H9 (cell line): ENCODE results near the gene TENM4. TPM values are rescaled to one million over a fixed set of nuclear protein-coding genes. Genes with fewer than 3 reads are reported as not detected.
A peak's percentile ranks its signal among the peaks of the same experiment; 100 is the strongest.

Source experiments
- DNase-seq: peaks from one replicate; pipeline ENCODE4 v3.0.0-alpha.2; 2017
- H2AFZ ChIP-seq: one replicate; pipeline ENCODE4 v1.6.1; 2013; ENCODE audit warnings: mild to moderate bottlenecking, low read length, control low read depth, moderate library complexity
- H2AK5ac ChIP-seq: 2 replicates; pipeline ENCODE4 v1.6.1; 2013; ENCODE audit warnings: low read length, control low read depth, mixed read lengths; ENCODE audit not compliant: insufficient read length
- H2BK120ac ChIP-seq: one replicate; pipeline ENCODE4 v1.6.1; 2013; ENCODE audit warnings: low read depth, mild to moderate bottlenecking, low read length, control low read depth, inconsistent platforms; ENCODE audit not compliant: poor library complexity, severe bottlenecking
- H2BK12ac ChIP-seq: 2 replicates; pipeline ENCODE4 v1.6.1; 2013; ENCODE audit warnings: low read length, control low read depth, mixed read lengths, low read depth; ENCODE audit not compliant: insufficient read length
- H2BK15ac ChIP-seq: 2 replicates; pipeline ENCODE4 v1.6.1; 2013; ENCODE audit warnings: low read depth, low read length, control low read depth
- H2BK20ac ChIP-seq: one replicate; pipeline ENCODE4 v1.6.1; 2013; ENCODE audit warnings: low read depth, mild to moderate bottlenecking, low read length, control low read depth, inconsistent platforms; ENCODE audit not compliant: poor library complexity, severe bottlenecking
- H2BK5ac ChIP-seq: 2 replicates; pipeline ENCODE4 v1.6.1; 2013; ENCODE audit warnings: low read length, control low read depth, mixed read lengths; ENCODE audit not compliant: insufficient read length
- H3K14ac ChIP-seq: 2 replicates; pipeline ENCODE4 v1.6.1; 2013; ENCODE audit warnings: low read length, control low read depth; ENCODE audit not compliant: insufficient read depth
- H3K18ac ChIP-seq: 2 replicates; pipeline ENCODE4 v1.6.1; 2013; ENCODE audit warnings: low read depth, mild to moderate bottlenecking, mixed read lengths, low read length, control low read depth; ENCODE audit not compliant: insufficient read length
- H3K23ac ChIP-seq: 2 replicates; pipeline ENCODE4 v1.6.1; 2013; ENCODE audit warnings: low read length, control low read depth, mixed read lengths, low read depth; ENCODE audit not compliant: insufficient read length
- H3K23me2 ChIP-seq: 2 replicates; pipeline ENCODE4 v1.6.1; 2013; ENCODE audit warnings: low read depth, mild to moderate bottlenecking, mixed read lengths, low read length, control low read depth; ENCODE audit not compliant: insufficient read length, poor library complexity, severe bottlenecking
- H3K27ac ChIP-seq: 2 replicates; pipeline ENCODE4 v1.5.1; 2013; ENCODE audit warnings: low read length, control low read depth, mixed read lengths, low read depth; ENCODE audit not compliant: insufficient read length
- H3K27me3 ChIP-seq: 2 replicates; pipeline ENCODE4 v1.6.1; 2013; ENCODE audit warnings: low read length, control low read depth, inconsistent platforms; ENCODE audit not compliant: insufficient read depth
- H3K4ac ChIP-seq: 2 replicates; pipeline ENCODE4 v1.6.1; 2013; ENCODE audit warnings: low read depth, mild to moderate bottlenecking, control low read depth, inconsistent platforms, low read length, moderate library complexity
- H3K4me1 ChIP-seq: 2 replicates; pipeline ENCODE4 v1.6.1; 2013; ENCODE audit warnings: low read length, control low read depth, inconsistent platforms; ENCODE audit not compliant: insufficient read depth
- H3K4me2 ChIP-seq: 2 replicates; pipeline ENCODE4 v1.6.1; 2013; ENCODE audit warnings: low read length, control low read depth, mixed read lengths; ENCODE audit not compliant: insufficient read length, insufficient read depth
- H3K56ac ChIP-seq: 2 replicates; pipeline ENCODE4 v1.6.1; 2013; ENCODE audit warnings: low read depth, mild to moderate bottlenecking, mixed read lengths, low read length, control low read depth; ENCODE audit not compliant: insufficient read length
- H3K79me1 ChIP-seq: 2 replicates; pipeline ENCODE4 v1.6.1; 2013; ENCODE audit warnings: low read depth, mild to moderate bottlenecking, moderate library complexity, low read length, control low read depth, inconsistent platforms; ENCODE audit not compliant: insufficient read depth, poor library complexity, severe bottlenecking
- H3K79me2 ChIP-seq: 2 replicates; pipeline ENCODE4 v1.6.1; 2013; ENCODE audit warnings: low read length, control low read depth, inconsistent platforms; ENCODE audit not compliant: insufficient read depth
- H3K9ac ChIP-seq: 2 replicates; pipeline ENCODE4 v1.6.1; 2013; ENCODE audit warnings: low read length, control low read depth, mixed read lengths; ENCODE audit not compliant: insufficient read length; ENCODE audit errors: extremely low read depth
- H3K9me3 ChIP-seq: one replicate; pipeline ENCODE4 v1.6.1; 2013; ENCODE audit warnings: low read depth, low read length, inconsistent platforms; ENCODE audit not compliant: control insufficient read depth
- H3T11ph ChIP-seq: one replicate; pipeline ENCODE4 v1.6.1; 2013; ENCODE audit warnings: mild to moderate bottlenecking, low read length, control low read depth, inconsistent platforms
- H4K20me1 ChIP-seq: one replicate; pipeline ENCODE4 v1.6.1; 2013; ENCODE audit not compliant: control insufficient read depth, insufficient read length, insufficient read depth
- H4K5ac ChIP-seq: 2 replicates; pipeline ENCODE4 v1.6.1; 2013; ENCODE audit warnings: low read depth, mild to moderate bottlenecking, mixed read lengths, low read length, control low read depth; ENCODE audit not compliant: insufficient read length
- H4K8ac ChIP-seq: replicated peaks from 2 replicates; pipeline ENCODE4 v1.6.1; 2013; ENCODE audit warnings: low read length, control low read depth, mixed read lengths, low read depth; ENCODE audit not compliant: insufficient read length
- H4K91ac ChIP-seq: 2 replicates; pipeline ENCODE4 v1.6.1; 2013; ENCODE audit warnings: low read depth, mild to moderate bottlenecking, moderate library complexity, mixed read lengths, low read length, control low read depth; ENCODE audit not compliant: insufficient read length
- H3K27ac Mint-ChIP-seq, 3 experiments: 2 replicates in 2 of 3; 3 replicates in 1 of 3; pipeline ENCODE4 v1.8.0; 2020 to 2021; ENCODE audit warnings: mixed read lengths in 3 of 3, mild to moderate bottlenecking in 1 of 3, moderate library complexity in 1 of 3
- H3K27me3 Mint-ChIP-seq: 2 replicates; pipeline ENCODE4 v1.8.0; 2021; ENCODE audit warnings: low read depth, mild to moderate bottlenecking, moderate library complexity, mixed read lengths
- H3K36me3 Mint-ChIP-seq, 3 experiments: 2 replicates in 2 of 3; 3 replicates in 1 of 3; pipeline ENCODE4 v1.8.0; 2020 to 2021; ENCODE audit warnings: low read depth in 3 of 3, mixed read lengths in 3 of 3; ENCODE audit not compliant: insufficient read depth in 1 of 3
- H3K4me1 Mint-ChIP-seq, 2 experiments: 2 replicates each; pipeline ENCODE4 v1.8.0; 2020; ENCODE audit warnings: mixed read lengths in 2 of 2
- H3K4me3 Mint-ChIP-seq, 2 experiments: 2 replicates in 1 of 2; 3 replicates in 1 of 2; pipeline ENCODE4 v1.8.0; 2020 to 2021; ENCODE audit warnings: mild to moderate bottlenecking in 2 of 2, mixed read lengths in 2 of 2, moderate library complexity in 1 of 2
- H3K9me3 Mint-ChIP-seq, 2 experiments: 2 replicates in 1 of 2; 3 replicates in 1 of 2; pipeline ENCODE4 v1.8.0; 2020; ENCODE audit warnings: mild to moderate bottlenecking in 2 of 2, mixed read lengths in 2 of 2, moderate library complexity in 1 of 2
- total RNA-seq: library from RNA; stranded (reverse); gene quantifications from 2 replicates; pipeline ENCODE4 v1.2.1, GENCODE V29; 2021
- TF ChIP-seq, protein P1 (sequence below): fragments of 200-600 bp; sonication (generic); conservative IDR thresholded peaks from 3 replicates; pipeline ENCODE4 v1.8.0; 2021; ENCODE audit warnings: antibody characterized with exemption, mild to moderate bottlenecking

The TENM4 gene
- total RNA-seq, 1 experiment from 2014 or later = 4.6 TPM

GRCh38 chr11:79080551-79080950 is 360.3 kb downstream of the TENM4 start:
- H3K4me3 Mint-ChIP-seq = no peak overlapping the region
- no peaks in the 10 kb centered on the region for H3K23me2 ChIP-seq
- H4K20me1 ChIP-seq = no peaks in the 10 kb centered on the region
- no peak overlapping the region for H3K14ac ChIP-seq
- H4K8ac ChIP-seq = no peak overlapping the region
- no peak overlapping the region for H3K4ac ChIP-seq
- H3K9me3 Mint-ChIP-seq = peaks cover 9% of the 10 kb centered on the region in 2 experiments
- peak overlapping the region; percentile 61 to 91 (median 65); a peak in 3 of 7 replicates for H3K27ac Mint-ChIP-seq
- H3T11ph ChIP-seq = no peak overlapping the region
- no peak for DNase-seq
- H3K18ac ChIP-seq = no peak overlapping the region
- H2AFZ ChIP-seq = no peak overlapping the region
- no peak overlapping the region for H3K56ac ChIP-seq
- TF ChIP-seq, protein P1, sequence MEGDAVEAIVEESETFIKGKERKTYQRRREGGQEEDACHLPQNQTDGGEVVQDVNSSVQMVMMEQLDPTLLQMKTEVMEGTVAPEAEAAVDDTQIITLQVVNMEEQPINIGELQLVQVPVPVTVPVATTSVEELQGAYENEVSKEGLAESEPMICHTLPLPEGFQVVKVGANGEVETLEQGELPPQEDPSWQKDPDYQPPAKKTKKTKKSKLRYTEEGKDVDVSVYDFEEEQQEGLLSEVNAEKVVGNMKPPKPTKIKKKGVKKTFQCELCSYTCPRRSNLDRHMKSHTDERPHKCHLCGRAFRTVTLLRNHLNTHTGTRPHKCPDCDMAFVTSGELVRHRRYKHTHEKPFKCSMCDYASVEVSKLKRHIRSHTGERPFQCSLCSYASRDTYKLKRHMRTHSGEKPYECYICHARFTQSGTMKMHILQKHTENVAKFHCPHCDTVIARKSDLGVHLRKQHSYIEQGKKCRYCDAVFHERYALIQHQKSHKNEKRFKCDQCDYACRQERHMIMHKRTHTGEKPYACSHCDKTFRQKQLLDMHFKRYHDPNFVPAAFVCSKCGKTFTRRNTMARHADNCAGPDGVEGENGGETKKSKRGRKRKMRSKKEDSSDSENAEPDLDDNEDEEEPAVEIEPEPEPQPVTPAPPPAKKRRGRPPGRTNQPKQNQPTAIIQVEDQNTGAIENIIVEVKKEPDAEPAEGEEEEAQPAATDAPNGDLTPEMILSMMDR = no peak
- no peak overlapping the region for H4K91ac ChIP-seq
- peaks cover 6 to 24% of the 10 kb centered on the region in 2 experiments for H3K4me1 Mint-ChIP-seq
- H4K5ac ChIP-seq = no peak overlapping the region
- H3K4me2 ChIP-seq = no peak overlapping the region
- H2AK5ac ChIP-seq = no peak overlapping the region
- no peaks in the 10 kb centered on the region for H3K79me1 ChIP-seq
- no peak overlapping the region for H2BK5ac ChIP-seq
- H3K27ac ChIP-seq = no peak overlapping the region
- H2BK12ac ChIP-seq = no peak overlapping the region
- no peaks in the 10 kb centered on the region for H3K9me3 ChIP-seq
- no peak overlapping the region for H2BK20ac ChIP-seq
- no peaks in the 10 kb centered on the region; the same call in 1 of the 2 replicates for H3K4me1 ChIP-seq
- H2BK15ac ChIP-seq = no peak overlapping the region
- H3K36me3 Mint-ChIP-seq = peaks cover 4 to 12% (median 7%) of the 10 kb centered on the region in 3 experiments; a peak in 5 of 7 replicates
- H3K9ac ChIP-seq = no peak overlapping the region
- no peaks in the 10 kb centered on the region for H3K79me2 ChIP-seq
- no peak overlapping the region for H2BK120ac ChIP-seq
- H3K27me3 Mint-ChIP-seq = no peaks in the 10 kb centered on the region; the same call in 1 of the 2 replicates
- no peak overlapping the region for H3K23ac ChIP-seq
- no peaks in the 10 kb centered on the region for H3K27me3 ChIP-seq
